ENCODE results near the gene STK24.

Gene STK24

DNA sequence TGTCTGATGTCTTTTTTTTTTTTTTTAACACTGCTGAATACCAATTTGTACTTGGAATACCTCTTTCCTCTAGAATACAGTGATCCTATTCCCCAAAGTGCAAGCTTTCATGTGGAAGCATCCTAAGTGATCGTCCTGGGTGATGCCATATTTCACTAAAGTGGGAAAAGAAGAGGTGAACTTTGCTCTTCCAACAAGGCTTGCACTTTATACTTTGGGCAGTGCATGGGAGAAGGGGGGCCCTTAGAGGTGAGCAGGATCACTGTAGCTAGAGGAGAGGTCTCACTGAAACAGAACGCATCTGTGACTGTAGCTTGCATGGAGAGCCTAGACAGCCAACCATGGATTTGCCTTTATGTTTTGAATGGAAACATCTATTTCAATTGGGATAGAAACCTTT lies 173.8 kb downstream of the STK24 start:
- DNase-seq, result no peak

DNA sequence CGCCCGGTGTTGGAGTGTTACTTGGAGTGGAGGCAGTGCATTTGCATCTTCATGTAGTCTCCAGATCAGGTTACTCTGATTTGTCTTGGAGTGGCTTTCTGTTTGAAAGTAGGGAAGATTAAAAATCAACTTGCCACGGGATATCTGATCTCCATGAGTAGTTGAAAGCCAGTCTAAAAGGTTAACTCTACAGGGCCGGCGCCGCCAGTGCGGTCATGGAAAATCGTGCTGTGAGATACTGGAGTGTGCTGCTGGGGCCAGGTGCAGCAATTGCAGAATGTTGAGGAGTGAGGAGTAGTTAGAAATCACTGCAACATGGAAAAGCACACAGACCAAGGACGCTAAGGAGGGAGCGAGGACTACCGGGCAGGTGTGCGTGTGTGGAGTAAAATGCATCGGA lies 175.0 kb downstream of the STK24 start:
- DNase-seq, result no peak

DNA sequence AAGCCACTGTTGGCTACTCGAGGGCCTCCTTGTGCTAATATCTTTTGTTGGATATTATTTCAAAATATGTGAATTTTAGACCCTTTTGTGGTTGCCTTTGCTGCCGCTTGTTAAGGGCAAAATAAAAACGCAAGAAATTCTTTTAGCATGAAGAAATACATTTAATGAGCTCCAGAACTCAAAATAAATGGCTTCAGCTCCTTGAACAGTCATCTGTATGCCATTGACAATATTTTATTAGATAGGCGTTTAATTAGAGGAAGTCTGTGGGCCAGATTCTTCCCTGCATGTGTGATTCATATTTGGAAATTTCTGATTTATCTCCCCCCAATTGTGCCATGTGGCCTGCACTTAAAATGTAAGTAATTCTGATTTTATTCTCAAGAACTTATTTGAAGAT lies 177.2 kb downstream of the STK24 start:
- DNase-seq, result no peak

DNA sequence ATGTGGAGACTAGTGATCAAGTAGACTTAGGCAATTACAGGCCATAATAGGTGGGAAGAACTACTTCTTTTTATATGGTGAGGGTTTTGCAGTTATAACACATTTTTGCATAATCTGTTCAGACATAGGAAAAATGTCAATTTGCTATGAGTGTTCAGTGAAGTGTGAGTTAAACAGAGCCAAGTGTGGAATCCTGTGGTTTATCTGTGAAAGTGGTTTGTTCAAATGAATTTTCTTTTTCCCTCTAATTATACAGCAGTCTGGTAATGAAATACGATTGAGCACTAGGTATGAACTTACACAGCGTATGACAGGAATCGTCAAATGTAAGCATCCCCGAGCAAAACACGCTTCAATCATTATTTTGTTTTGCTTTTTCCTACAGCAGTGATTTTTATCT lies 178.3 kb downstream of the STK24 start:
- no peak for DNase-seq

DNA sequence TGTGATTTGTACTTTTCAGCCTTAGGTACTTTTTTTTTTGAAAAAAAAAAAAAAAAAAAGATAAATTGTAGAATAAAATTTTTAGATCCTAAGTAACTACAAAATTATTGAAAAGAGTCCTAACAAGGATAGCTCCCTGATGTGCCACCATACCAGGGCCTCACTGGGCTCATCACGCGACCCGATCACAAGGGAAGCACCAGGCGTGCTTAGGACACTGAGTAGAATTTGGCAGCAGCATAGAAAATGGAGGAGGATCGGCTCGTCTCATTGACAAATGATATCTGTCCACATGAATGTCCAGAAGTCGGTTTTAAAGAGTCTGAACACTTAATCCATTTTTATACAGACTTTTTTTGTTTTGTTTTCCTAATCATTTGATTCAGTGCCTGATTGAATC lies 179.0 kb downstream of the STK24 start:
- no peak for DNase-seq

DNA sequence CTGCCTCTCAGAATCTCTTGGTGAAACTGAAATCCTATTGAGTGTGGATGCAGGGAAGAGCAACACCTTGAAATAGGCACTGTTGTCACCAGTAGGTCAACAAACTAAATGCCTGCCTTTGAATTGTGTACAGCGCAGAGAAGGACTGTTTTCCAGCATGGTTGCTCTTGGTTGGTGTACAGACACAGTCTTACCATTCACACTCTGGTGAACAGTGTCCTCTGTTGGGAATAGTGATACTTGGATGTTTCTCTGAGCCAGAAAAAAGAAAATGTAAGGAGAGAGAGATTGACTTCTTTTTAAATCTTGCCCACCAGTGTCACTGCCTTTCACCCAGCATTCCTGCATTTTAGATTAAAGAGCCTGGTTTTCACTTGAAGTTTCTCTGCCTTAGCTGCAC lies 179.7 kb downstream of the STK24 start:
- DNase-seq, result peak; percentile 19

DNA sequence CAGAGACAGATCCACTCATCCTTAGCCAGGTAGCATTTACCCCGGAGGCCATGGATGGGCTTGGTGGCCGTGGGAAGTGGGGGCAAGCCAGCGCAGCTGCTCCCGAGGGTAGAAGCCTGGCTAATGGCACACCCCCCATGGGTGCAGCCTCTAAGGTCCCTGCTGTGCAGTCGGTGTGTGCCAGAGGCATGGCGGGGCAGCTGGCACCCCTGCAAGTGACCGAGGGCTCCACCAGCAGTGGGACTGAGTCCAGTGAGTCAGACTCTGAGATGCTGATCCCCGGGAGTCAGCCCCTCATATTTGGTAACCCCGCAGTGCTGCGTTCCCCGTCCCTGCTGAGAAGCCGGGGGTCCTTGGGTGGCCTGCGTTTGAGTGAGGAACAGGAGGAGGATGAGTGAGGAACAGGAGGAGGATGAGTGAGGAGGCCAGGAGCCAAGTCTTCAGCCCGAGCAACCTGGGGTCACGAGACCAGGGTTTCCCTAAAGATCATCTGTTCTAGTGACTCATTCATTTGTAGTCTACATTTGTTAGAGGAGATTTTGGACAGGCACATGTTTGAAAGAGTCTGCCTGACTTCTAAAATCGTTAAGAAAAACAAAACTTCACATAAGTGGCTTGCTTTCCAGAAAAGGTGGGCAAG lies 180.7 kb downstream of the STK24 start:
- no peak for DNase-seq
